Duodenal mucosa (tissue), 2 donors: Measurements from ENCODE around the gene PPM1E.

Experiments
- H3K27ac ChIP-seq: one replicate; pipeline ENCODE4 v1.7.0; 2013; ENCODE audit warnings: low read depth, low read length
- H3K27me3 ChIP-seq, 2 donors: one replicate each; pipeline ENCODE4 v1.7.0; 2013; ENCODE audit warnings: low read length in 2 of 2, control low read depth in 1 of 2; ENCODE audit not compliant: insufficient read depth in 2 of 2, control insufficient read depth in 1 of 2
- H3K36me3 ChIP-seq, 2 donors: one replicate each; pipeline ENCODE4 v1.7.0; 2013; ENCODE audit warnings: low read length in 2 of 2, control low read depth in 1 of 2; ENCODE audit not compliant: insufficient read depth in 2 of 2, control insufficient read depth in 1 of 2
- H3K4me1 ChIP-seq, 2 donors: one replicate each; pipeline ENCODE4 v1.7.0; 2013; ENCODE audit warnings: low read length in 2 of 2, control low read depth in 1 of 2; ENCODE audit not compliant: insufficient read depth in 2 of 2, control insufficient read depth in 1 of 2
- H3K4me3 ChIP-seq, 2 donors: one replicate each; pipeline ENCODE4 v1.7.0; 2013; ENCODE audit warnings: low read length in 2 of 2, low read depth in 1 of 2
- H3K9ac ChIP-seq, 2 donors: one replicate each; pipeline ENCODE4 v1.7.0; 2013; ENCODE audit warnings: low read length in 2 of 2, low read depth in 1 of 2
- H3K9me3 ChIP-seq, 2 donors: one replicate each; pipeline ENCODE4 v1.7.0; 2013; ENCODE audit warnings: low read length in 2 of 2, control low read depth in 1 of 2; ENCODE audit not compliant: control insufficient read depth in 1 of 2

Gene PPM1E

DNA sequence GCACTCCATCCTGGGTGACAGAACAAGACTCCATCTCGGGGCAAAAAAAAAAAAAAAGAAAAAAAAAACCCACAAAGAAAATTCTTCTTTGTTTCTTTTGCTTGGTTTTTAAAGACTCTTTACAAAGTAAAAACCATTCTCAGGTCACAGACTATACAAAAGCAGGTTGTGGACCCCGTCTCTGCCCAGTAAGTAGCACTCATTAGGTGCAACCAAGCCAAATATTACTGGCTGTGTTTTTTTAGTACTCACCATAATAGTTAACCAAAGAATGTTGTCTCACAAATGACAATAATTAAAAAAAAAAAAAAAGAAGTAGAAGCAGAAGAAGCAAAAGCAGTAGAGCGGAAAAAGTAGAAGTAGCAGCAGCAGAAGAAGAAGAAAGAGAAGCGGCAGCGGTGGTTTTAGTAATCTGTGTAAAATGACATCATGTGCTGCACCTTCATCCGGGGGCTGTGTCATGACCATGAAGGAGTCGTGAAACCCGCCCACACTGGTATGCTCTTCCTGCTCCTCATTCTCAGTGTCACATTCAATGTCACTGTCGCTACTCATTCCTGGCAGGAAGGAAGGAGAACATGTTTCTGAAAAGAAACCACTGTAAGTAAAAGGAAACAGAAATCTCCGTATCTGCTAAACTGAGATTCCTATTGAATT lies 245.6 kb downstream of the PPM1E start:
- Histone ChIP-seq H3K27ac (no peak overlapping the region), H3K4me3 (peak overlapping the region; percentile 2 to 3), H3K36me3 (peaks cover 5 to 12% of the 10 kb centered on the region in 2 donors)

DNA sequence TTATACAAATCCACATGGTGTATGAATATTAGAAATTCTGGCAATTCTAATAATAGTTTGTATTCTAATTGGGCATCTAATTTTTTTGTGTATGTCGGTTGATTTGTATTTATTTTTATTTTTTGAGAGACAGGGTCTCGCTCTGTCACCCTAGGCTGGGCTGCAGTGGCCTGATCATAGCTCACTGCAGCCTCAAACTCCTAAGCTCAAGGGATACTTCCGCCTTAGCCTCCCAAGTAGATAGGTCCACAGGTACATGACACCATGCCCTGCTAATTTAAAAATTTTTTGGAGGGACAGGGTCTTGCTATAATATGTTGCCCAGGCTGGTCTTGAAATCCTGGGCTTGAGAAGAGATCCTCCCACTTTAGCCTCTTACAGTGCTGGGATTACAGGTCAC lies 246.5 kb downstream of the PPM1E start:
- Histone ChIP-seq H3K9me3 (no peaks in the 10 kb centered on the region), H3K27ac (no peak overlapping the region), H3K27me3 (no peaks in the 10 kb centered on the region), H3K9ac (no peak overlapping the region), H3K36me3 (peaks cover 5 to 12% of the 10 kb centered on the region in 2 donors), H3K4me1 (no peaks in the 10 kb centered on the region), H3K4me3 (no peak overlapping the region)

More for the DNA sequence above, 245.6 kb downstream of the PPM1E start:
- H3K4me1 ChIP-seq: no peaks in the 10 kb centered on the region
- H3K27me3 ChIP-seq: no peaks in the 10 kb centered on the region
- H3K9me3 ChIP-seq: no peaks in the 10 kb centered on the region
- no peak overlapping the region for H3K9ac ChIP-seq

DNA sequence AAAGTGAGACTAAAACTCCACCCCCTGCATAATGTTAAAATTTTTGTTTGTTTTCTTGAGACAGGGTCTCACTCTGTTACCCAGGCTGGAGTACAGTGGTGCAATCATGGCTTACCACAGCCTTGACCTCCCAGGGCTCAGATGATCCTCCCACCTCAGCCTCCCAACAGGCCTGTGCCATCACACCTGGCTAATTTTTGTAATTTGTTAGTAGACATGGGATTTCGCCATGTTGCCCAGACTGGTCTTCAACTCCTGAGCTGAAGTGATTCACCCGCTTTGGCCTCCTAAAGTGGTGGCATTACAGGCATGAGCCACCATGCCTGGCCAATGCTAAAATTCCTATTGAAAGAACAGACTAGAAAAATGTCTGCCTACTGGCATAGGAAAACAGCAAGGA lies 247.2 kb downstream of the PPM1E start:
- H3K9ac ChIP-seq: no peak overlapping the region
- H3K27ac ChIP-seq: no peak overlapping the region
- no peaks in the 10 kb centered on the region for H3K27me3 ChIP-seq
- no peaks in the 10 kb centered on the region for H3K9me3 ChIP-seq
- no peaks in the 10 kb centered on the region for H3K4me1 ChIP-seq
- H3K36me3 ChIP-seq: peaks cover 5 to 6% of the 10 kb centered on the region in 2 donors
- H3K4me3 ChIP-seq: no peak overlapping the region

- Histone ChIP-seq H3K36me3 (peaks cover 3 to 9% of the 10 kb centered on the region in 2 donors), H3K9ac (no peak overlapping the region), H3K27me3 (no peaks in the 10 kb centered on the region), H3K9me3 (no peaks in the 10 kb centered on the region), H3K4me1 (no peaks in the 10 kb centered on the region), H3K4me3 (no peak overlapping the region), H3K27ac (no peak overlapping the region)
Observed at GRCh38 chr17:59003860-59004259, 248.2 kb downstream of the PPM1E start.

- no peak overlapping the region for H3K9ac ChIP-seq
- H3K27me3 ChIP-seq: no peaks in the 10 kb centered on the region
- H3K36me3 ChIP-seq: peaks cover 0 to 9% of the 10 kb centered on the region in 2 donors
- H3K9me3 ChIP-seq: no peaks in the 10 kb centered on the region
- no peak overlapping the region for H3K27ac ChIP-seq
- no peaks in the 10 kb centered on the region for H3K4me1 ChIP-seq
- H3K4me3 ChIP-seq: no peak overlapping the region
Observed at GRCh38 chr17:59004338-59005111, 248.9 kb downstream of the PPM1E start.

GRCh38 chr17:59007995-59008394 lies 252.3 kb downstream of the PPM1E start:
- Histone ChIP-seq H3K27ac (no peak overlapping the region), H3K36me3 (peaks cover 0 to 9% of the 10 kb centered on the region in 2 donors), H3K27me3 (no peaks in the 10 kb centered on the region), H3K4me3 (no peak overlapping the region), H3K4me1 (no peaks in the 10 kb centered on the region), H3K9me3 (no peaks in the 10 kb centered on the region), H3K9ac (no peak overlapping the region)

DNA sequence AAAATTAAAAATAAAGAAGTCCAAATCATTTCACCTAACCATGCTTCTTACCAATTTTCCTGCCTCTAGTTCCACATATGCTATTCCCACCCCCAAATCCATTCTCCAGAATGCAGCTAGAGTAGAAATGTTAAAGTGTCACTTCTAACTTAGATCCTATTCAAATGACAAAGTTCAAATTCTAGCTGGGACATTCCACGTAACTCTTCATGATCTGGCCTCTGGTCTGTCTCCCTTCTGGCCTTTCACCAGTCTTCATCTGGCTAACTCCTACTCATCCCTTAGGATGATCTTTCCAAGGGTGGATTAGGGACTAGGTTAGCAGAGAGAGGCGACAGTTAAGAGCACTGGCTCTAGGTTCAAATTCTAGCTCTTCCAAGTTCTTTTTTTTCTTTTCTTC lies 253.1 kb downstream of the PPM1E start:
- no peaks in the 10 kb centered on the region for H3K4me1 ChIP-seq
- H3K27me3 ChIP-seq: no peaks in the 10 kb centered on the region

GRCh38 chr17:59010026-59010425 lies 254.4 kb downstream of the PPM1E start:
- no peaks in the 10 kb centered on the region for H3K4me1 ChIP-seq
- H3K4me3 ChIP-seq: no peak overlapping the region
- H3K36me3 ChIP-seq: peaks cover 0 to 8% of the 10 kb centered on the region in 2 donors
- H3K27me3 ChIP-seq: no peaks in the 10 kb centered on the region
- H3K27ac ChIP-seq: no peak overlapping the region
- H3K9me3 ChIP-seq: no peaks in the 10 kb centered on the region
- no peak overlapping the region for H3K9ac ChIP-seq

More for the DNA sequence above, 253.1 kb downstream of the PPM1E start:
- H3K27ac ChIP-seq: no peak overlapping the region
- no peak overlapping the region for H3K9ac ChIP-seq
- peaks cover 0 to 8% of the 10 kb centered on the region in 2 donors for H3K36me3 ChIP-seq
- no peak overlapping the region for H3K4me3 ChIP-seq
- H3K9me3 ChIP-seq: no peaks in the 10 kb centered on the region

DNA sequence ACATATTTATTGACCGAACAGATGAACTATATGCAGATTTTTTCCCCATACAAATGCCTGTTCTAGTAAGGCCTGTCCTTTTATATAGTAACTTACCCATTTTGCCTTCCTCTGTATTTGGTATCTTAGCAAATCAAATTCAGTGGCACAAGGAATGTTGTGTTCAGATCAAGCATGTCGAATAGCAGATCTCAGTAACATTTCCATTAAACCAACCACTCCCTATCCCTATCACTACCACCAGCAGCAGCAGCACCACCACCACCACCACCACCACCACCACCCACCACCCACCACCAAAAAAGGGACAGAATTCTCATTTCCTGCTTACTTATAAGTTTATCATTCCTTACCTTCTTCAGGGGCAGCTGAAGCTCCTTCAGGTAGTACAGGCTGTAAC lies 256.3 kb downstream of the PPM1E start:
- no peak overlapping the region for H3K4me3 ChIP-seq
- H3K9me3 ChIP-seq: no peaks in the 10 kb centered on the region
- no peak overlapping the region for H3K9ac ChIP-seq
- no peaks in the 10 kb centered on the region for H3K4me1 ChIP-seq
- peaks cover 0 to 13% of the 10 kb centered on the region in 2 donors for H3K36me3 ChIP-seq
- no peak overlapping the region for H3K27ac ChIP-seq
- no peaks in the 10 kb centered on the region for H3K27me3 ChIP-seq

DNA sequence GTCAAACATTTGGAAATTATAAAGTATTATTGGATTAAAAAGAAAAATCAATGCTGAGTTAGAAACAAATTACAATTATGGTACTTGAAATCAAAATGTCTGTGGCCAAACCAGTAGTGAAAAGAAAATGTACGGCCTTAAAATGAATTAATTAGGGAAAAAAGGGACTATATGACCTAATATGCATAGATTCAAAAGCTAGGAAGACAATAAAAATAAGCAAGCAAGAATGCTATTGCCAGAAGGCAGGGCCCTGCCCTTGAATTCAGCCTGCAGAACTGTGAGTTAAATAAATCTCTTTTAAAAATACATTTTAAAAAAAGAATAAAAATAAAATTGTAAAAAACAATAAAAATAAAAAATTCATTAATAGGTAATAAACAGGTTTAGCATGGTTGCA lies 262.4 kb downstream of the PPM1E start:
- H3K27ac ChIP-seq: no peak overlapping the region
- H3K4me3 ChIP-seq: no peak overlapping the region
- no peaks in the 10 kb centered on the region for H3K9me3 ChIP-seq
- peaks cover 0 to 8% of the 10 kb centered on the region in 2 donors for H3K36me3 ChIP-seq
- H3K9ac ChIP-seq: no peak overlapping the region
- no peaks in the 10 kb centered on the region for H3K27me3 ChIP-seq
- no peaks in the 10 kb centered on the region for H3K4me1 ChIP-seq
